ENCODE data around the gene SLC26A1.

SLC26A1 gene

GRCh38 chr4:1006856-1007255 is 13.7 kb upstream of the SLC26A1 start:
- Histone ChIP-seq H4K20me1 (ENCODE audit: insufficient read depth, low read length) (no peaks in the 10 kb centered on the region), H3K4me1 (ENCODE audit: insufficient read depth, low read length, severe bottlenecking) (peaks cover 12% of the 10 kb centered on the region), H3K9me2 (ENCODE audit: low read depth, low read length) (no peaks in the 10 kb centered on the region), H3K27ac (ENCODE audit: low read depth, low read length, poor library complexity, severe bottlenecking) (no peak overlapping the region), H3K9ac (ENCODE audit: low read length) (no peak overlapping the region), H3F3A (ENCODE audit: insufficient read depth, low read length) (no peaks in the 10 kb centered on the region), H3K36me3 (ENCODE audit: insufficient read depth, low read length) (no peaks in the 10 kb centered on the region), H2AFZ (ENCODE audit: low read length) (no peak overlapping the region), H3K4me3 (ENCODE audit: low read depth, low read length, poor library complexity, severe bottlenecking) (no peak overlapping the region), H3K9me3 (ENCODE audit: low read length) (no peaks in the 10 kb centered on the region), H3K4me2 (ENCODE audit: low read length) (no peak overlapping the region), H3K27me3 (ENCODE audit: insufficient read depth, low read length) (no peaks in the 10 kb centered on the region), H3K79me2 (ENCODE audit: insufficient read depth, low read length) (no peaks in the 10 kb centered on the region)
- TF ChIP-seq EZH2 (IDR thresholded peaks at IDR 0.05; ENCODE audit: borderline replicate concordance, low read length) = no peak
- TF ChIP-seq, protein P1, sequence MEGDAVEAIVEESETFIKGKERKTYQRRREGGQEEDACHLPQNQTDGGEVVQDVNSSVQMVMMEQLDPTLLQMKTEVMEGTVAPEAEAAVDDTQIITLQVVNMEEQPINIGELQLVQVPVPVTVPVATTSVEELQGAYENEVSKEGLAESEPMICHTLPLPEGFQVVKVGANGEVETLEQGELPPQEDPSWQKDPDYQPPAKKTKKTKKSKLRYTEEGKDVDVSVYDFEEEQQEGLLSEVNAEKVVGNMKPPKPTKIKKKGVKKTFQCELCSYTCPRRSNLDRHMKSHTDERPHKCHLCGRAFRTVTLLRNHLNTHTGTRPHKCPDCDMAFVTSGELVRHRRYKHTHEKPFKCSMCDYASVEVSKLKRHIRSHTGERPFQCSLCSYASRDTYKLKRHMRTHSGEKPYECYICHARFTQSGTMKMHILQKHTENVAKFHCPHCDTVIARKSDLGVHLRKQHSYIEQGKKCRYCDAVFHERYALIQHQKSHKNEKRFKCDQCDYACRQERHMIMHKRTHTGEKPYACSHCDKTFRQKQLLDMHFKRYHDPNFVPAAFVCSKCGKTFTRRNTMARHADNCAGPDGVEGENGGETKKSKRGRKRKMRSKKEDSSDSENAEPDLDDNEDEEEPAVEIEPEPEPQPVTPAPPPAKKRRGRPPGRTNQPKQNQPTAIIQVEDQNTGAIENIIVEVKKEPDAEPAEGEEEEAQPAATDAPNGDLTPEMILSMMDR (IDR thresholded peaks at IDR 0.05; ENCODE audit: low read length) = no peak

GRCh38 chr4:1004557-1005485 is 11.6 kb upstream of the SLC26A1 start:
- H3K27me3 ChIP-seq (ENCODE audit: insufficient read depth, low read length) = no peaks in the 10 kb centered on the region

GRCh38 chr4:1004071-1004418 is 10.8 kb upstream of the SLC26A1 start:
- Histone ChIP-seq H3F3A (ENCODE audit: insufficient read depth, low read length) (no peaks in the 10 kb centered on the region), H2AFZ (ENCODE audit: low read length) (no peak overlapping the region), H3K27me3 (ENCODE audit: insufficient read depth, low read length) (no peaks in the 10 kb centered on the region), H4K20me1 (ENCODE audit: insufficient read depth, low read length) (no peaks in the 10 kb centered on the region), H3K36me3 (ENCODE audit: insufficient read depth, low read length) (no peaks in the 10 kb centered on the region), H3K4me2 (ENCODE audit: low read length) (no peak overlapping the region), H3K9me3 (ENCODE audit: low read length) (no peaks in the 10 kb centered on the region), H3K9me2 (ENCODE audit: low read depth, low read length) (no peaks in the 10 kb centered on the region), H3K27ac (ENCODE audit: low read depth, low read length, poor library complexity, severe bottlenecking) (no peak overlapping the region), H3K4me3 (ENCODE audit: low read depth, low read length, poor library complexity, severe bottlenecking) (no peak overlapping the region), H3K4me1 (ENCODE audit: insufficient read depth, low read length, severe bottlenecking) (peaks cover 5% of the 10 kb centered on the region), H3K79me2 (ENCODE audit: insufficient read depth, low read length) (no peaks in the 10 kb centered on the region), H3K9ac (ENCODE audit: low read length) (no peak overlapping the region)
- TF ChIP-seq, protein P1 (IDR thresholded peaks at IDR 0.05; ENCODE audit: low read length) = no peak
- TF ChIP-seq EZH2 (IDR thresholded peaks at IDR 0.05; ENCODE audit: borderline replicate concordance, low read length) = no peak

More at GRCh38 chr4:1004557-1005485, 11.6 kb upstream of the SLC26A1 start:
- Histone ChIP-seq H3K4me2 (ENCODE audit: low read length) (no peak overlapping the region), H2AFZ (ENCODE audit: low read length) (no peak overlapping the region), H3K9me3 (ENCODE audit: low read length) (no peaks in the 10 kb centered on the region), H3K79me2 (ENCODE audit: insufficient read depth, low read length) (no peaks in the 10 kb centered on the region), H3K9me2 (ENCODE audit: low read depth, low read length) (no peaks in the 10 kb centered on the region), H3F3A (ENCODE audit: insufficient read depth, low read length) (no peaks in the 10 kb centered on the region), H3K36me3 (ENCODE audit: insufficient read depth, low read length) (no peaks in the 10 kb centered on the region), H3K4me1 (ENCODE audit: insufficient read depth, low read length, severe bottlenecking) (peaks cover 7% of the 10 kb centered on the region), H3K4me3 (ENCODE audit: low read depth, low read length, poor library complexity, severe bottlenecking) (no peak overlapping the region), H3K9ac (ENCODE audit: low read length) (no peak overlapping the region), H3K27ac (ENCODE audit: low read depth, low read length, poor library complexity, severe bottlenecking) (no peak overlapping the region), H4K20me1 (ENCODE audit: insufficient read depth, low read length) (no peaks in the 10 kb centered on the region)
- TF ChIP-seq, protein P1 (IDR thresholded peaks at IDR 0.05; ENCODE audit: low read length) = no peak
- no peak for TF ChIP-seq EZH2 (IDR thresholded peaks at IDR 0.05; ENCODE audit: borderline replicate concordance, low read length)
